Measurements from ENCODE around the gene CHRNG. TPM values are rescaled to one million over a fixed set of nuclear protein-coding genes. Genes with fewer than 3 reads are reported as not detected.

CHRNG gene
- total and polyA plus RNA-seq, 9 donors = not detected

DNA sequence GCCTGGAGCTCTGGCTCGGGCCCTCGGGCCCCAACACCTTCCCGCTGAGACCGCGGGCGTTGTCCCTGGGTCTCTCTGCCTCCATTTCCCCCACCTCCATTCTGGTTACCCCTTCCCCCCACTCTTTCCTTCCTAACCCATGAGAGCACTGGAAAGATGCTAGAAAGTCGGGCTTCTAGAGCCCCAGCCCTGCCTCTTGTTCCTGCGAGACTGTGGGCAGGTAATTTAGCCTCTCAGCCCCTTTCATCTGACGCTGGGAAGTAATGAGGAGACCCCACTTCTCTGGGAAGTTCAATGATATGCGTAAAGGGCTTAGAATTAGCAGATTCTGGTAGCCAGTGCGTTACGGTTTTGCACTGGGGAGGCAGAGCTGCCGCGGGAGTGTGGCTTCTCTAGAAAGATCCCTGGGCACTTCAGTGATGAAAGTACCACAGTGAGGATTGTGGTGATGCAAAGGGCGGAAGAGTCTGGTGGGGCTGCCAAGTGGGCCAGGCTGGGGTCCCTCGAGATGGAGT lies 35.6 kb upstream of the CHRNG start:
- no peaks in the 10 kb centered on the region for H3K9me3 ChIP-seq
- no peaks in the 10 kb centered on the region for H3K27me3 ChIP-seq
- H3K4me1 ChIP-seq (ENCODE audit: insufficient read depth) = peaks cover 16% of the 10 kb centered on the region
- WGBS, 3 donors = 53 to 62% (median 55%) methylated on average over 16 of the region's 16 CpGs
- H3K36me3 ChIP-seq = no peaks in the 10 kb centered on the region
- TF ChIP-seq POLR2A (IDR thresholded peaks at IDR 0.05) (no peak), EP300 (IDR thresholded peaks at IDR 0.05) (no peak), CTCF (IDR thresholded peaks at IDR 0.05) (no peak)
- intact Hi-C loops (cut with DNase I) = no loop called here
- H3K27ac ChIP-seq = peak overlapping the region; percentile 88 to 97
- no peak overlapping the region for H3K4me3 ChIP-seq
- DNase-seq = peak in 2 of 5 donors; percentile 42 to 44

DNA sequence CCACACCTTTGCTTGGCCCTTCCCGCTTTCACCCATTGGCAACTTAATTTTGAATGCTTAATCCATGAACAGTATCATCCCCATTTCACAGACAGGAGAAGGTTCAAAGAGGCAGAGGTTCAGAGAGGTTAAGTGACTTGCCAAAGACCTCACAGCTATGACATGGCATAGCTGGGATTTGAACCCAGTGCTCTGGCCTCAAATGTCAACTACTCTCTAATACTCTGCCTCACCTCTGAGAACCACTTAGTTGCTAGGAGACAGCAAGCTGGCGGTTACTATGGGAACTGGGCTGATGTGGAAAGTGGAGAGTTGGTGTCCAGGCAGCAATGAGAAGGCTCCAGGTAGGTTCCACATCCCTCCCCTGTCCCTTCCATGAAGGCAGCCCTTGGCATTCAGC lies 35.1 kb upstream of the CHRNG start:
- WGBS, 3 donors = 66 to 95% (median 95%) methylated on average over 2 of the region's 2 CpGs
- DNase-seq = no peak
- Histone ChIP-seq H3K9me3 (no peaks in the 10 kb centered on the region), H3K4me3 (no peak overlapping the region), H3K36me3 (no peaks in the 10 kb centered on the region), H3K27me3 (no peaks in the 10 kb centered on the region), H3K4me1 (ENCODE audit: insufficient read depth) (peaks cover 16% of the 10 kb centered on the region), H3K27ac (peak overlapping the region in 1 of 2 donors; percentile 97)
- TF ChIP-seq POLR2A (IDR thresholded peaks at IDR 0.05) (no peak), EP300 (IDR thresholded peaks at IDR 0.05) (no peak), CTCF (IDR thresholded peaks at IDR 0.05) (no peak)
- intact Hi-C loops (cut with DNase I) = no loop called here

DNA sequence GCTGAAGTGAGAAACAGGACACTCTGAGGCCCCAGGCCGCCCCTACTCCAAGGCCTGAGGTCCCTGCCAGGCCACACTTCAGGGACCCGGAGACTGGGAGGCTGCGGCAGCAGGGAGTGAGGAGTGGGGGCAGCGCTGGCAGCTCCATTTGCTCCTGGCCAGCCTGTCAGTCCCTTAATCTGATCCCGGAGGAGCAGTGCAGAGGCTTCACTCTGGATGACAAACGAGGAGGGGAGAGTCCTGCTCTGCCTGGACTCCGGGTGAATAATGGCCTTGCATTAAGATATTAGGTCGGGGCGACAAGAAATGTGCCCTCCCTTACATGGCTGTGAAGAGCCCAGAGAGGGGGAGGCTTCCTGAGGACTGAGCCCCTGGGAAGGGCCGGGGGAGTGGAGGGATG lies 33.6 kb upstream of the CHRNG start:
- TF ChIP-seq EP300 (IDR thresholded peaks at IDR 0.05) = no peak
- TF ChIP-seq POLR2A (IDR thresholded peaks at IDR 0.05) = no peak
- no peak for TF ChIP-seq CTCF (IDR thresholded peaks at IDR 0.05)
- WGBS, 3 donors = 56 to 65% (median 60%) methylated on average over 10 of the region's 10 CpGs
- H3K27ac ChIP-seq = no peak overlapping the region
- intact Hi-C loops (cut with DNase I) = no loop called here
- no peak overlapping the region for H3K4me3 ChIP-seq
- no peak for DNase-seq
- H3K4me1 ChIP-seq (ENCODE audit: insufficient read depth) = peaks cover 11% of the 10 kb centered on the region
- no peaks in the 10 kb centered on the region for H3K9me3 ChIP-seq
- H3K36me3 ChIP-seq = no peaks in the 10 kb centered on the region
- no peaks in the 10 kb centered on the region for H3K27me3 ChIP-seq

GRCh38 chr2:232506709-232507108 lies 32.8 kb upstream of the CHRNG start:
- intact Hi-C loops (cut with DNase I) = no loop called here
- Histone ChIP-seq H3K4me3 (no peak overlapping the region), H3K9me3 (no peaks in the 10 kb centered on the region), H3K27me3 (no peaks in the 10 kb centered on the region), H3K4me1 (ENCODE audit: insufficient read depth) (peaks cover 8% of the 10 kb centered on the region), H3K36me3 (no peaks in the 10 kb centered on the region), H3K27ac (no peak overlapping the region)
- 71 to 79% (median 72%) methylated on average over 4 of the region's 4 CpGs for WGBS, 3 donors
- peak in 4 of 5 donors; percentile 38 to 67 (median 55) for DNase-seq
- TF ChIP-seq CTCF (IDR thresholded peaks at IDR 0.05) = no peak
- TF ChIP-seq EP300 (IDR thresholded peaks at IDR 0.05) = no peak
- no peak for TF ChIP-seq POLR2A (IDR thresholded peaks at IDR 0.05)

Data from ovary (tissue), 9 donors.